SU-DHL-6 (cell line): ENCODE measurements around the gene PAIP2.

ENCODE experiments used
- H2AFZ ChIP-seq: fragments of 200-600 bp; sonication (generic); 2 replicates; pipeline ENCODE4 v1.6.1; 2014; ENCODE audit warnings: low read depth, mild to moderate bottlenecking, moderate library complexity, mixed read lengths, antibody characterized with exemption, low read length; ENCODE audit not compliant: severe bottlenecking
- H3F3A ChIP-seq: fragments of 200-600 bp; shearing (Covaris generic); 2 replicates; pipeline ENCODE4 v1.6.0; 2016; ENCODE audit warnings: antibody characterized with exemption, mild to moderate bottlenecking; ENCODE audit not compliant: insufficient read depth
- H3K27ac ChIP-seq: fragments of 200-600 bp; sonication (generic); 2 replicates; pipeline ENCODE4 v1.5.1; 2016; ENCODE audit warnings: low read depth, mild to moderate bottlenecking, low read length, moderate library complexity, mixed read lengths
- H3K27me3 ChIP-seq: fragments of 200-600 bp; sonication (generic), shearing (Covaris generic); 2 replicates; pipeline ENCODE4 v1.6.0; 2014; ENCODE audit warnings: mild to moderate bottlenecking, low read length
- H3K36me3 ChIP-seq: fragments of 200-600 bp; sonication (generic); 2 replicates; pipeline ENCODE4 v1.6.1; 2014; ENCODE audit warnings: mild to moderate bottlenecking, low read length, mixed read lengths
- H3K4me2 ChIP-seq: fragments of 300-600, 200-600 bp; shearing (Covaris generic), sonication (generic); 2 replicates; pipeline ENCODE4 v1.6.0; 2014; ENCODE audit warnings: low read length, low read depth, mild to moderate bottlenecking; ENCODE audit not compliant: poor library complexity, severe bottlenecking
- H3K4me3 ChIP-seq: fragments of 200-600 bp; sonication (generic); 2 replicates; pipeline ENCODE4 v1.5.1; 2014; ENCODE audit warnings: antibody characterized with exemption, low read length, mild to moderate bottlenecking, mixed read lengths; ENCODE audit not compliant: insufficient read depth, poor library complexity, severe bottlenecking
- H3K79me2 ChIP-seq: fragments of 200-600 bp; sonication (generic); 2 replicates; pipeline ENCODE4 v1.6.1; 2014; ENCODE audit warnings: mild to moderate bottlenecking, low read length, moderate library complexity; ENCODE audit not compliant: insufficient read depth
- H3K9ac ChIP-seq: fragments of 200-600 bp; sonication (generic); 2 replicates; pipeline ENCODE4 v1.7.0; 2014; ENCODE audit warnings: mild to moderate bottlenecking, low read length
- H3K9me2 ChIP-seq: fragments of 200-600 bp; sonication (generic); replicated peaks from 2 replicates; pipeline ENCODE4 v1.6.1; 2014; ENCODE audit warnings: low read length; ENCODE audit not compliant: insufficient read depth
- H3K9me3 ChIP-seq: fragments of 200-600 bp; sonication (generic); 2 replicates; pipeline ENCODE4 v1.6.1; 2014; ENCODE audit warnings: low read length, mixed read lengths; ENCODE audit not compliant: insufficient read depth
- H4K20me1 ChIP-seq: fragments of 200-600 bp; sonication (generic); 2 replicates; pipeline ENCODE4 v1.6.1; 2014; ENCODE audit warnings: low read depth, mild to moderate bottlenecking, antibody characterized with exemption, low read length, moderate library complexity, mixed read lengths
- EZH2phosphoT487 ChIP-seq: fragments of 200-600 bp; sonication (generic), shearing (Covaris generic); conservative IDR thresholded peaks from 2 replicates; pipeline ENCODE4 v1.6.1; 2018; ENCODE audit warnings: mild to moderate bottlenecking, antibody characterized with exemption, low read length, moderate library complexity, mixed read lengths
- TF ChIP-seq, protein P1 (sequence below): fragments of 200-600 bp; sonication (generic); IDR thresholded peaks from one replicate; pipeline ENCODE4 v1.5.1; 2017; ENCODE audit warnings: antibody characterized with exemption, mild to moderate bottlenecking, low read length, moderate library complexity; ENCODE audit not compliant: insufficient read depth, poor library complexity, severe bottlenecking

PAIP2 gene

DNA sequence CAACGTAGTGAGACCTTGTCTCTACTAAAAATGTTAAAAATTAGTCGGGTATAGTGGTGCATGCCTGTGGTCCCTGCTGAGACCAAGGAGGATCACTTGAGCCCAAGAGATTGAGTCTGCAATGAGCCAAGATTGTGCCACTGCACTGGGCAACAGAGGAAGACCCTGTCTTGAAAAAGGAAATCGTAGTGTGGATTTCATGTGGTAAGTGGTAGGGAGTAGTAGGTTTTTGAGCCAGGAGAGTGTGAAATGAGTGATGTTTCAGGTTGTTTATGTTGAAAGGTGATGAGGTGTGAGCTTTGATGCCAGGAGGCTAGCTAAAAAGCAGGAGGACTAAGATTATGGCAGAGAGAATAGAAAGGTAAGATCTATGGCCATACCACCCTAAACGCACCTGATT lies 42.2 kb upstream of the PAIP2 start:
- Histone ChIP-seq H3F3A (peaks cover 34% of the 10 kb centered on the region), H2AFZ (no peak overlapping the region), H3K27ac (no peak overlapping the region; the same call in 1 of the 2 replicates), H4K20me1 (peaks cover 70% of the 10 kb centered on the region), H3K36me3 (peaks cover 9% of the 10 kb centered on the region), H3K4me2 (peak overlapping the region; percentile 98), H3K4me3 (no peak overlapping the region), H3K79me2 (peaks cover 100% of the 10 kb centered on the region), H3K9me3 (no peaks in the 10 kb centered on the region), H3K9me2 (no peaks in the 10 kb centered on the region), H3K27me3 (no peaks in the 10 kb centered on the region), H3K9ac (no peak overlapping the region; the same call in 1 of the 2 replicates)
- TF ChIP-seq EZH2phosphoT487 = no peak
- TF ChIP-seq, protein P1, sequence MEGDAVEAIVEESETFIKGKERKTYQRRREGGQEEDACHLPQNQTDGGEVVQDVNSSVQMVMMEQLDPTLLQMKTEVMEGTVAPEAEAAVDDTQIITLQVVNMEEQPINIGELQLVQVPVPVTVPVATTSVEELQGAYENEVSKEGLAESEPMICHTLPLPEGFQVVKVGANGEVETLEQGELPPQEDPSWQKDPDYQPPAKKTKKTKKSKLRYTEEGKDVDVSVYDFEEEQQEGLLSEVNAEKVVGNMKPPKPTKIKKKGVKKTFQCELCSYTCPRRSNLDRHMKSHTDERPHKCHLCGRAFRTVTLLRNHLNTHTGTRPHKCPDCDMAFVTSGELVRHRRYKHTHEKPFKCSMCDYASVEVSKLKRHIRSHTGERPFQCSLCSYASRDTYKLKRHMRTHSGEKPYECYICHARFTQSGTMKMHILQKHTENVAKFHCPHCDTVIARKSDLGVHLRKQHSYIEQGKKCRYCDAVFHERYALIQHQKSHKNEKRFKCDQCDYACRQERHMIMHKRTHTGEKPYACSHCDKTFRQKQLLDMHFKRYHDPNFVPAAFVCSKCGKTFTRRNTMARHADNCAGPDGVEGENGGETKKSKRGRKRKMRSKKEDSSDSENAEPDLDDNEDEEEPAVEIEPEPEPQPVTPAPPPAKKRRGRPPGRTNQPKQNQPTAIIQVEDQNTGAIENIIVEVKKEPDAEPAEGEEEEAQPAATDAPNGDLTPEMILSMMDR = no peak

DNA sequence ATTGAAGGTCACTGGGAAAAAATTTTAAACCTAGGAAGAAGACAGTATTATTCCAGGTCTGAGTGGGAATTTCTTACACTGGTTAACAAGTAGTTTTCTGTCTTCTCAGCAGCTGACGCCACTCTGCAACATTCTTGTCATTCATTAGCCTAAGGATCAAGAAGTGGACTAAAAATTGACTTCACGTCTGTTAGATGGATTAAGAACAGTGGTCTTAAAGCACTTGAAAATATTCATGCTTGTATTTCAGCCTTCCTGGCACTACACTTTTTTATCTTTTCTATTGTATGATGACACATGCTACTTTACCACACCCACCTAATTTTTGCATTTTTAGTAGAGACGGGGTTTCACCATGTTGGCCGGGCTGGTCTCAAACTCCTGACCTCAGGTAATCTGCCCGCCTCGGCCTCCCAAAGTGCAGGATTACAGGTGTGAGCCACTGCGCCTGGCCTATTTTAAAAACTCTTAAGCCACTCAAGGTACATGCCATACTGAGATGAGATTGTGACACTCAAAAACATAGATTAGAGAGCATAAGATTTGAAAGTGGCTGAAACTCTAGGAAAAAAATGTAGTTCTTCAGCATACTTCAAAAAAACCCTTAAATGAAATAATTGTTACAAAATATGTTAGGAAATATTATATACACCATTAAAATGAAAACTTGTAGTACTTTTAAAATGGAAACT lies 39.7 kb upstream of the PAIP2 start:
- H3K36me3 ChIP-seq = no peaks in the 10 kb centered on the region; the same call in 1 of the 2 replicates
- peaks cover 100% of the 10 kb centered on the region for H3K79me2 ChIP-seq
- peaks cover 48% of the 10 kb centered on the region for H3F3A ChIP-seq
- H3K4me3 ChIP-seq = no peak overlapping the region
- TF ChIP-seq, protein P1 = no peak
- TF ChIP-seq EZH2phosphoT487 = no peak
- H3K27ac ChIP-seq = no peak overlapping the region
- no peaks in the 10 kb centered on the region for H3K9me2 ChIP-seq
- H2AFZ ChIP-seq = no peak overlapping the region
- peak overlapping the region; percentile 47 for H3K4me2 ChIP-seq
- no peaks in the 10 kb centered on the region for H3K27me3 ChIP-seq
- no peaks in the 10 kb centered on the region for H3K9me3 ChIP-seq
- H4K20me1 ChIP-seq = peaks cover 74% of the 10 kb centered on the region
- no peak overlapping the region for H3K9ac ChIP-seq

DNA sequence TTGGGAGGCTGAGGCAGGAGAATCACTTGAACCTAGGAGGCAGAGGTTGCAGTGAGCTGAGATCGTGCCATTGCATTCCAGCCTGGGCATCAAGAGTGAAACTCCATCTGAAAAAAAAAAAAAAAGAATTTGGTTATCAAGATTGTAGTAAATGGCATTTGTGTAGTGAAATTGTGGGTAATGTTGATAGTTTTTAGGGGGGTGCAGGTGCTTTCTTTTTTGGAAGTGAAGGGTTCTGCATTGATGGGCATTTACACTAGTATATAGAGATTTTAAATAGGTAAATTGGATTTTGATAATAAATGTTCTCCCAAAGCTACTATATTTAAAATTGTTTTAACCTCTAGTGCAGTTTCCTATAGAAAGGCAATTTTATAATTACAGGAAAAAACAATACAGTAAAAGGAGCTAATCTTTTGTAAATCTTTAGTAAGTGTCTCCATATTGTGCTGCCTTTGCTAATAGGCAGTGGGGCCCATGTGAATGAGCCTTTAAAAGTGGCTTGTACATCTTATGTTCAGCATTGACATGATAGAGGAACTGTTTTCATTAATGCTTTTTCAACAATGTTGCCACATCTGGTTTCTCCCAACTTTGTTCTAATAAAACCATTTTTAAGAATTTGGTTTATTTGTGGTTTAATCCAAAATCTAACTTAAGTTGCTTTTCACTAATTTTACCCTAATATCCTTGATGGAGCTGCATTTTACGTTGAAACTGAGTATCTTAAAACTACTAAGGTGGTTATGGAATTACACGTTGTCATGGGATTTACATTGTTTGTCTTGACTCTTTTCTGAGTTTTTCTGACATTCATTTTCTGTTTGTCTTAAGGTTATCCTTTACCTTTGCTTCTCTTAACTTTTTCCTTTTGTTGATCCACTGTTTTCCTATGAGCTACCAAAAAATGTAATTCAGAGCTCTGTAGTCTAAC lies 37.0 kb upstream of the PAIP2 start:
- H3F3A ChIP-seq = peaks cover 46% of the 10 kb centered on the region
- TF ChIP-seq EZH2phosphoT487 = no peak
- TF ChIP-seq, protein P1 = no peak
- no peak overlapping the region for H3K27ac ChIP-seq
- no peak overlapping the region for H3K4me3 ChIP-seq
- H3K9me3 ChIP-seq = no peaks in the 10 kb centered on the region
- H3K9ac ChIP-seq = no peak overlapping the region
- no peaks in the 10 kb centered on the region for H3K9me2 ChIP-seq
- no peaks in the 10 kb centered on the region for H3K27me3 ChIP-seq
- peaks cover 76% of the 10 kb centered on the region for H4K20me1 ChIP-seq
- no peaks in the 10 kb centered on the region for H3K36me3 ChIP-seq
- no peak overlapping the region for H2AFZ ChIP-seq
- peak overlapping the region; percentile 47 for H3K4me2 ChIP-seq
- H3K79me2 ChIP-seq = peaks cover 100% of the 10 kb centered on the region
